Esophagus muscularis mucosa (tissue), 4 donors: ENCODE results near the gene TSPAN2. TPM values are rescaled to one million over a fixed set of nuclear protein-coding genes. Genes with fewer than 3 reads are reported as not detected.

ENCODE experiments used
- DNase-seq: peaks from one replicate; pipeline ENCODE4 v3.0.0-alpha.2; 2017; ENCODE audit errors: extremely low spot score
- H3K27ac ChIP-seq, 4 donors: fragments of 200-600 bp; sonication (generic); replicated peaks in 1 of 4; 1 replicate in 3 of 4; 2 replicates in 1 of 4; pipeline ENCODE4 v1.5.1; 2016 to 2019; ENCODE audit warnings: mild to moderate bottlenecking in 1 of 4
- H3K27me3 ChIP-seq, 4 donors: fragments of 200-600 bp; sonication (generic); one replicate each; pipeline versions ENCODE4 v1.5.1 to v1.6.0; 2016 to 2019
- H3K36me3 ChIP-seq, 4 donors: fragments of 200-600 bp; sonication (generic); one replicate each; pipeline ENCODE4 v1.5.1; 2016 to 2019
- H3K4me1 ChIP-seq, 4 donors: fragments of 200-600 bp; sonication (generic); one replicate each; pipeline ENCODE4 v1.5.1; 2016 to 2019
- H3K4me3 ChIP-seq, 4 donors: fragments of 200-600 bp; sonication (generic); 1 replicate in 2 of 4; 2 replicates in 2 of 4; pipeline ENCODE4 v1.5.1; 2016 to 2019; ENCODE audit warnings: mild to moderate bottlenecking in 4 of 4, moderate library complexity in 1 of 4
- H3K9me3 ChIP-seq, 4 donors: fragments of 200-600 bp; sonication (generic); 1 replicate in 3 of 4; 2 replicates in 1 of 4; pipeline ENCODE4 v1.5.1; 2016 to 2019
- EP300 ChIP-seq: sonication (generic); formaldehyde crosslinking; IDR thresholded peaks from one replicate; pipeline ENCODE4 v1.6.1; 2017; ENCODE audit warnings: antibody characterized with exemption
- POLR2A ChIP-seq: fragments of 450-650 bp; IDR thresholded peaks from one replicate; pipeline ENCODE4 v1.6.1; 2017; ENCODE audit warnings: antibody characterized with exemption, moderate library complexity, mild to moderate bottlenecking, low read depth
- POLR2AphosphoS5 ChIP-seq, 2 donors: sonication (generic); formaldehyde crosslinking; IDR thresholded peaks; one replicate each; pipeline ENCODE4 v1.6.1; 2017; ENCODE audit warnings: antibody characterized with exemption in 2 of 2
- WGBS: methylation state at CpG from one replicate; pipeline ENCODE4 v1.1.5; 2018; 5-methylcytosine and 5-hydroxymethylcytosine counted together
- intact Hi-C: fragments of 100-400 bp; cut with DNase I; formaldehyde crosslinking; loops from one replicate; pipeline ENCODE4 v1.15.1; 2023
- total RNA-seq, 4 donors: library from RNA; depleted of rRNA; stranded (reverse); fragments of >200 nt; gene quantifications; one replicate each; pipeline versions ENCODE4 v1.1.0 to v1.2.1, GENCODE V29; 2016
- TF ChIP-seq, protein P1 (sequence below), 3 experiments: fragments of 200-600 bp in 2 of 3; fragments of 450-650 bp in 1 of 3; sonication (generic) in 2 of 3; IDR thresholded peaks; one replicate each; pipeline ENCODE4 v1.5.1; 2017 to 2019; ENCODE audit warnings: antibody characterized with exemption in 3 of 3, mild to moderate bottlenecking in 2 of 3, moderate library complexity in 1 of 3

Gene TSPAN2
- total RNA-seq, 4 donors from 2014 or later: 35.8 to 70.2 (median 66.7) TPM

DNA sequence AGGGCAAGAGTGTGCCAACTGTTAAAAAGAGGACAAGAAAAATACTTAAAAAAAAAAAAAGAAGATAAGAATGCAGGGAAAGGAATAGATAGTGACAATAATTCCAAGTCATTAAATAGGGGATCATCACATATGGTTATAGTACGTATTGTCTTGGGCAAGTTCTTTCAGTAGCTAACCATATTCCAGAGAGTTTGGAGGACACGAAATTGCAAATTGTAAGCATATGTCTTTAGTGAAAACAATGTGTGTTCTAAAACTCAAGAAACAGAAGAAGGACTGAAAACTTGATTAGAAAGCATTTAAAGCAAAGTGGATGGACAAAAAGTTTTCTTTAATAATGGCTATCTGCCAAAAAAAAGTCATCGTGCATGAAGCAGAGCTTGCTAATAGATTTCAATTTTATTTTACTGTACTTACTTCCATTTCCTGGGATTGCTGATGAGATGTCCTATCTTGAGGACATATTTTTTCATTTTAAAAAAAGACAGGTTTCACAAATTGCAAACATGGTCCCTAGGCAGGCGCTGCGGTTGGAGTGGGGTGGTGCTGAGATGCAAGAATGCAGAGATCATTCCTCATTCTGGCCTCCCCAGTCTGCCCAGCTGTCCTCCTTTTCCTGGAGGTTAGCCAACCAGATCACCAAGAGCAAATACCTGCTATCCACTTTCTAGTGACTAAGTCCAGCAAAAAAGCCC lies 11.9 kb downstream of the TSPAN2 start:
- 53% methylated on average over 5 of the region's 5 CpGs for WGBS
- intact Hi-C loops: loop anchor here (10.0 kb wide), 1 partner anchor 1297 kb away; the partner anchor contains the start of gene ATP1A1
- H3K9me3 ChIP-seq: no peaks in the 10 kb centered on the region
- TF ChIP-seq EP300 (no peak), POLR2AphosphoS5 (IDR thresholded peaks at IDR 0.05) (no peak), POLR2A (no peak)
- TF ChIP-seq, protein P1, sequence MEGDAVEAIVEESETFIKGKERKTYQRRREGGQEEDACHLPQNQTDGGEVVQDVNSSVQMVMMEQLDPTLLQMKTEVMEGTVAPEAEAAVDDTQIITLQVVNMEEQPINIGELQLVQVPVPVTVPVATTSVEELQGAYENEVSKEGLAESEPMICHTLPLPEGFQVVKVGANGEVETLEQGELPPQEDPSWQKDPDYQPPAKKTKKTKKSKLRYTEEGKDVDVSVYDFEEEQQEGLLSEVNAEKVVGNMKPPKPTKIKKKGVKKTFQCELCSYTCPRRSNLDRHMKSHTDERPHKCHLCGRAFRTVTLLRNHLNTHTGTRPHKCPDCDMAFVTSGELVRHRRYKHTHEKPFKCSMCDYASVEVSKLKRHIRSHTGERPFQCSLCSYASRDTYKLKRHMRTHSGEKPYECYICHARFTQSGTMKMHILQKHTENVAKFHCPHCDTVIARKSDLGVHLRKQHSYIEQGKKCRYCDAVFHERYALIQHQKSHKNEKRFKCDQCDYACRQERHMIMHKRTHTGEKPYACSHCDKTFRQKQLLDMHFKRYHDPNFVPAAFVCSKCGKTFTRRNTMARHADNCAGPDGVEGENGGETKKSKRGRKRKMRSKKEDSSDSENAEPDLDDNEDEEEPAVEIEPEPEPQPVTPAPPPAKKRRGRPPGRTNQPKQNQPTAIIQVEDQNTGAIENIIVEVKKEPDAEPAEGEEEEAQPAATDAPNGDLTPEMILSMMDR (IDR thresholded peaks at IDR 0.05): no peak
- DNase-seq: no peak
- no peaks in the 10 kb centered on the region for H3K36me3 ChIP-seq
- no peaks in the 10 kb centered on the region for H3K27me3 ChIP-seq
- peaks cover 17 to 72% (median 69%) of the 10 kb centered on the region in 4 donors for H3K4me1 ChIP-seq
- peak overlapping the region in 3 of 4 donors; percentile 11 to 84 (median 82) for H3K27ac ChIP-seq
- H3K4me3 ChIP-seq: no peak overlapping the region

DNA sequence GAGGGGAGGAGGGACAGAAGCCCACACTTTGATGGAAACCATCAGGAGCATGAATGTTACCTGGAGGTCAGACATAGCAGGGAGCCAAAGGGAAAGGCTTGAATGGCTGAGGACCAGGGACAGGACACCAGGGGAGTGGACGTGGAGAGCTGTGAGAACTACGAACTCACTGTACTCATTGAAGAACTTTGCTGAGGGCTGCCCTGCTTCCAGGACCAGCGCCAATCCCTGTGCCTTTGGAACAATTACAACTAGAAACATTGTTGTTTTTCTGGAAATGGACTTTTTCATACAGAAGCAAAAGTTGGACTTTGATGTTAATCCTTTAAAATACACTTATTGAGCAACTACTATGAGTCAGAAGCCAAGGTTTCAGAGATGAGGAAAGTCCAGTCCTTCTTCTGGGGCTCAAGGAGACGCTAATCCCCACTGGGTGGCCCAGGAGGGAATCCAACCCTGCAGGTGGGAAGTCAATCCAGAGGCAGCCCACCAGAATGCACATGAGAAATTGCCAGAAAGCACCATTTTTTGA lies 12.9 kb downstream of the TSPAN2 start:
- no peak overlapping the region for H3K4me3 ChIP-seq
- 78% methylated on average over 4 of the region's 4 CpGs for WGBS
- no peaks in the 10 kb centered on the region for H3K36me3 ChIP-seq
- H3K4me1 ChIP-seq: peaks cover 20 to 72% (median 69%) of the 10 kb centered on the region in 4 donors
- no peaks in the 10 kb centered on the region for H3K27me3 ChIP-seq
- TF ChIP-seq, protein P1 (IDR thresholded peaks at IDR 0.05): no peak
- TF ChIP-seq EP300 (no peak), POLR2A (no peak), POLR2AphosphoS5 (IDR thresholded peaks at IDR 0.05) (no peak)
- H3K27ac ChIP-seq: peak overlapping the region; percentile 35 to 84 (median 68)
- intact Hi-C loops: loop anchor here (10.0 kb wide), 1 partner anchor 1298 kb away; the partner anchor contains the start of gene ATP1A1
- no peaks in the 10 kb centered on the region for H3K9me3 ChIP-seq
- no peak for DNase-seq

DNA sequence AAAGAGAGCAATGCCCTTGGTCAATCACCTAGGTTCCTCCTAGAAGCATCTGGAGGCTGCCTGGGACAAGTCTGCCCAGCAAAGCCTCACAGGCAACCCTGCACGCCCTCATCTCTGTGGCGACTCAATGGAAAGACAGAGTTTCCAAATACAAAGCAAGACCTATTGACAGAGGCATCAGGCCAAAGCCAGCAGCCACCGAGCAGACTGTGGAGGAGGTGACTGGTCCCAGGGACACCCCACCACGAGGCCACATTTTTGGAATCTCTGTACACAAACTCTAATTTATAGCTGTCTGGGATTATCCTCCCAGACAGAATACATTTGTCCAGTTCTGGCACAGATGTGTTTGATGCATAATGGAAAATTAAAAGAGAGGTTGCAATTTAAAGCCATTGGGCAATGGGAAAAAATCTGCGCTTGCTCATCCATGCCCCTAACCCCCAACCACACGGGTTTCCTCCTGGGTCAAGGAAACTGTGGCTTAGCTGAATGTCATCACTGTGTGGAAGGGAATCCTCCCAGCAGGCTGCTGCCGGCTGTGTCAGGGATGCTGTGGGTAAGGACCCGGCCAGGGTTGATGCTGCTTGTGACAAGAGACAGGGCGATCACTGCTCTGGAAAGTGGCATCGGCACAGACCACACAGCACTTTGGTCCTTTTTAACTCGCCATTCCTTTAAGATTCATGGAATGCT lies 14.3 kb downstream of the TSPAN2 start:
- no peaks in the 10 kb centered on the region for H3K36me3 ChIP-seq
- intact Hi-C loops: loop anchor here (10.0 kb wide), 1 partner anchor 1300 kb away; the partner anchor contains the start of gene ATP1A1
- no peak overlapping the region for H3K4me3 ChIP-seq
- H3K4me1 ChIP-seq: peaks cover 20 to 81% (median 75%) of the 10 kb centered on the region in 4 donors
- H3K27ac ChIP-seq: peak overlapping the region; percentile 70 to 84 (median 81)
- no peaks in the 10 kb centered on the region for H3K9me3 ChIP-seq
- 56% methylated on average over 11 of the region's 11 CpGs for WGBS
- no peak for TF ChIP-seq POLR2AphosphoS5 (IDR thresholded peaks at IDR 0.05)
- TF ChIP-seq EP300: no peak
- TF ChIP-seq POLR2A: no peak
- TF ChIP-seq, protein P1 (IDR thresholded peaks at IDR 0.05): no peak
- no peak for DNase-seq
- no peaks in the 10 kb centered on the region for H3K27me3 ChIP-seq

DNA sequence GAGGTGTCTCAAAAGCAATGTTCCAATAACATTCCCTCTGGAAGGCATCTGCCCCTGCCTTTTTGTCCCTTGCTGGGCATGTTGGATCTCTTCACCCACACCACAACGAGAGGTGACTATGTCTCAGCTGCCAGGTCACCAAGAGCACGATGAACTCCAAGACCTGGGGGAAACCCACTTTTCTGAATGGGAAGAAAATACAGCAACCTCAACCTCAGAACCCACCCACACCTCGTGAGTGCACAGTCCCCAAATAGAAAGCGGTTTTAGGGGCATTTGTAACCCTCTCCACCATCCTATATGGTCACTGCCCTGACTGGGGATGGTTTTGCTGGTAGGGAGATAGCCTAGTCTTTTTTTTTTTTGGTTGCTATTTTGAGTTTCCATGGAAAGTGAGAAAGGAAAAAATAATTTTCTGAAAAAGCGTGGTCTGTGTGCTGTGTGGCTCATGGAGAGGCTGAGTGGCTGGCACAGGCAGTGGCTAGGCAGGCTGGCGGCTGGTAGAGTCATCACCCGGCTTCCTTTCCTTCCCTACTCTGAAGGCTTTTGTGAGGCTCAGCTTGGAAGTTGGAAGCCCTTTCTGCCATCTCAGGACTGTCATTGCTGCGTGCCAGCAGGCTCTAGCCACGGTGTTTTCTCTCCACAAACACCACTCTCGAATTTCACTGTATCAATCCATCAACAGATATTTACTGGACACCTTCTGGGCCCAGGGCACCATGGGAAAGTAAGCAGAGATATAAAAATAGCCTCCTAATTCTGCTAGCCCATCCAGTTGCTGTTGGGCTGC lies 15.8 kb downstream of the TSPAN2 start:
- H3K9me3 ChIP-seq: no peaks in the 10 kb centered on the region
- no peaks in the 10 kb centered on the region for H3K27me3 ChIP-seq
- peak overlapping the region in 1 of 4 donors; percentile 15 for H3K4me3 ChIP-seq
- no peak for DNase-seq
- WGBS: 55% methylated on average over 10 of the region's 10 CpGs
- no peak for TF ChIP-seq POLR2A
- H3K36me3 ChIP-seq: no peaks in the 10 kb centered on the region
- intact Hi-C loops: loop anchor here (10.0 kb wide), 1 partner anchor 1301 kb away; the partner anchor contains the start of gene ATP1A1
- H3K27ac ChIP-seq: peak overlapping the region; percentile 70 to 84 (median 81)
- peaks cover 28 to 96% (median 89%) of the 10 kb centered on the region in 4 donors for H3K4me1 ChIP-seq
